D341Med (cell line): Measurements from ENCODE around the gene FGFR2.

ENCODE experiments used
- DNase-seq: peaks from one replicate; pipeline ENCODE4 v3.0.0; 2012; ENCODE audit warnings: low spot score

The FGFR2 gene

DNA sequence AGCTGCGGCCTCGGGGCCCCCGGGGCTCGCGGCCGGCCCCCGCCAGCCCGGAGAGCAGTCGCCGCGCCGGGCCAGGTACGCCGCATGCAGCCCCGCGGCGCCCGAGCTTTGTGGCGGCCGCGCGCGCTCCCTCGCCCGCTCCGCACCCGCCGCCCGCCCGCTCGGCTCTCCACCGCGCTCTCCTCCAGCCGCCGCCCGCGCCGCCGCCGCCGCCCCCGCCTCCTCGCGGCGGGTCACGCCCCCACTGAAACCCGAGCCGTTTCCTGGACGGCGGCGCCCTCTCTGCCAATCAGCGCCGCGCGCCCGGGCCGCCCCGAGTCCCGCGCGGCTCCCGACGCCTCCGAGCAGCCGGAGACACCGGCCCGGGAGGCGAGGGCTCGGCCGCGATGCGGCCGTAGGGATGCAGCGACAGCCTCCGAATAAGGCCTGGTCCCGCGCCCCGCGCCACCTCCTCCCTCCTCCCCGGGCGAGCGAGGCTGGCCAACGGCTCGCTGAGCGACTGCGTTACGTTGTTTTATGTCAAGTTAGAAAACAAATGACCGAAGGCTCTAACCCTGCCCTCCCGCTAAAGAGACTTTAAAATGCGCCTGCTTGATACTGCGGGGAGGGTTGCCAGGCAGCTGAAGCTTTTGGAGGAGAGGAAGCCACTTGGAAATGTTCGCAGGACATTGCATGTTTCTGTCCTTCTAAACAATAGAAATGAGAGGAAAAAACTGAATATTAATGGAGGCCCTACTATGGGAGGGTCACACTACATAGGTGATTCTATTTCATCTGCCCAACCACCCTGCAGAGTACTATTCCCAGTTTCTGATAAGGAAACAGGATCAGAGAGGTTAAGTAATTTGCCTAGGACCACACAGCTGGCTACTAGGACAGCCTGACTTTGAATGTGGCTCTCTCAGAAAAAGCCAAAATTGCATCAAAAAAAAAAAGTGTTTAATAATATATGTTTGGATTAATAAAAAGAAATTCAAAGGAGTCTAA, at the start of gene FGFR2:
TSS of gene FGFR2 (minus strand) at position 182 of the 987 bp plus-strand sequence. CDS start 4,627 bp downstream, outside the sequence.
- DNase-seq, result peak; percentile 88

DNA sequence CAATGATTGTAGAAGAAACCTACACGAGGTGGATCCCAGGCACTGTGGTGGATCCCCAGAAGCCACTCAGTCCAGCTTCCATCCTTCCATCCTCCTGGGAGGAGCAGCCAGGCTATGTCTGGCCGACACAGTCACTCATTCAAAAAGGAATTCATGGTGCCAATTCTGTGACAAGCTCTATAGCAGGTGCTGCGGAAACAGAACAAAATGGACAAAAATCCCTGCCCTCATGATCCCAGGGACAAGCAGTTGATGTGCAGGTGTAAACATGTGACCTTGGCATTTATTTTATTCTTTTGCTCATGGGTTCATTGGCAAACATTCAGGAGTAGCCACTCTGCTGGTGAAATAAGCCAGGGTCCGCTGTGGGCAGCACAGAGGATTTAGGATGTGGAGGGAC, 49.2 kb upstream of the FGFR2 start:
- no peak for DNase-seq

DNA sequence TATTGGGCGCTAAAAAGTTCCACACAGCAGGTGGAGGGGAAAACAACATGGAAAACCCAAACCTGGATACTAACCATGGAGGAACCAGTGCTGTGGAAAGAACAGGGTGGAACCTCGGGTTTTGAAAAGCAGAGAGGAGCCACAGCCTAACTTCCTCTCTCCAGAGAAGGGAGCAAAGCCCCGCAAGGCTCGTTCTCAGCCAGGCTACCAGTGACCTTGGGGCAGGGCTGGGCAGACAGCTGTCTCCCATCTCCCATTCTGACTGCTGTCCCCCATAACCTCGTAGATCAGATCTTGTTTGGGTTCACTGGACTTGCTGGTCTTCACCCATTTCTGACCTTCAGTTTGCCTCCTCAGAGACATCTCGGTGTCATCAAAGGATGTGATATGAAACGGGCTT, 47.5 kb upstream of the FGFR2 start:
- DNase-seq, result no peak

DNA sequence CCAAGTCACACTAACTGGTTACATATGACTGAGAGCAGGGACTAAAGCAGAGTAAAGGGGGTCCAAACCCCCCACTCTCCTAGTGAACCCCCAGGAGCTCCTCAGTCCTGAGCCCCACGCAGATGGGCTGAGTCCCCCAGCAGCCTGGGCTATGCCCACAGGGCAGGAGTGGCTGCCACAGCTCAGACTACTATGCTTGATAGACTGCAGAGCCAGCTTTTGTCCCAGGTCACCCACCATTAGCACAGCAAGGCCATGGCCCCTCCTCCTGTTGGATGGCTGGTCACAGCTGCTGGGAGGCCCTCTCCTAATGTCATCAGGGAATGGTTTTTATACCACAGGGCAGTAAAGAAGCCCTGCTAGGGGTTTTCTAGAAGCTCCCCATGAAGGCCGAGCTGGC, 46.3 kb upstream of the FGFR2 start:
- no peak for DNase-seq

DNA sequence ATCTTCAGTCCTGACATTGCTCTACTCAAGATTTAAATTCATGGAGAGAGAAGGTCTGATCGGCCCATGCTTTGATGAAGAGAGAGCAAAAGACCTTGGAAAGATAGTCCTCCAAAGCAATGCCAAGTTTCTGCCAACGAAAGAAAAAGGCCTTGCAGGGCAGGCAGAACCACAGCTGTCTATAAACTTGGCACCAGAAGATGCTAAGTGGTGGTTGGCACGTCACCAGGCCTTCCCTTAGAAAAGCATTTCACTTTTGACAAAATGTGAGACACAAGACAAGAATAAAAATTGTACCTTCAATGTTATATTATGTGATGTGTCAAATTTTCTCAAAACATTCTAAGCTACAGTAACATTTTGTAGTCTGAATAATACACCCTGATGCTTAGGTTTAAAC, 42.0 kb upstream of the FGFR2 start:
- no peak for DNase-seq

DNA sequence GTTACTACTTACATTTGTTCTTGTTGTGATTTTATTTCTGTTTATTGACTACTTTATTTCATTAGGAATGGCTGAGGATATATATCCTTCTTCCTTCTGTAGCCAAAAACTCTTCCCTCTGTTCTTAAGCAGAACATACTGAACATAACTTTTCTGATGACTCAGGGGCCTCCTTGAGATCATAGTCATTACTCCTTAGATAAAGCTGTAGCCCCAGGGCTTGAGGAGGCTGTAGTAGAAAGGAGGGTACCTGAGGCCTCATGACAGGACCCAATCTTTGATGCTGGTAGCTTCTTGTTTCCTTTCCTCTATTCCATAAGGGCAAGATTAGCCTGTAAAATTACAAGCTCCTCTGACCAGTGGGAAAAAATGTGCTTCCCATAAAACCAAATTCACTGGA, 41.2 kb upstream of the FGFR2 start:
- no peak for DNase-seq

DNA sequence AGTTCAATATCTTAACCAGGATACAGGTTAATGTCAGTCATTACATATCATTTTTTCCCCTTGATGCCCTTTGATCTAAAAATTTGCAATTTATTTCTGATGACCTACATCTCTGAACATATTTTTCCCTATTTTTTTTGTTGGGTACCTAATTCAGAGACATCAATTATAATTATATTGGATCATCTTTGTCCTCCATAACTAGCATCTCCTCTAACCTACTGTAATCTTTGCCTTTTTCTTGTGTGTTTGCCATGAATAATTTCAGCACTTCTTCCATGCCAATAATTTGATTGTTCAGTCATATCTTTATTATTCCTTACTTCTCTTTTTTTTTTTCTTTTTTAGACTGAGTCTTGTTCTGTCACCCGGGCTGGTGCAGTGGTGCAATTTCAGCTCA, 39.2 kb upstream of the FGFR2 start:
- no peak for DNase-seq

DNA sequence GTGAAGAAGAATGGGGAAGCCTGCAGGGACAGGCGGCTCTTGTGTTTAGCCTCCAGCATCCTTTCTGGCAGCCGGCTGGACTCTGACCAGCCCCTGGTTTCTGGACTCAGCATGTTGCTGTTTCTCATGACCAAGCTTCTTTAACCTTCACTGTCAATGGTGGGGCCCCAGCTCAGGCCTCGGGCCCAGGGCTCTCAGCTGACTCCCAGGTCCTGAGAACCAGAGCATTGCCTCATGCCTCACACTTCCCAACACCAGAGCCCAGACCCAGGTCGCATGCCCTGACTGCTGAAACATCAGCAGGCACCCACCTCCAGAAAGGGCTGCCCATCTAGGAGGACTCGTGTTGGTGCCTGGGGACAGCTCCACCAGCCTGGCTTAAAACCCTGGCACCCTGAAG, 34.8 kb upstream of the FGFR2 start:
- DNase-seq, result no peak

DNA sequence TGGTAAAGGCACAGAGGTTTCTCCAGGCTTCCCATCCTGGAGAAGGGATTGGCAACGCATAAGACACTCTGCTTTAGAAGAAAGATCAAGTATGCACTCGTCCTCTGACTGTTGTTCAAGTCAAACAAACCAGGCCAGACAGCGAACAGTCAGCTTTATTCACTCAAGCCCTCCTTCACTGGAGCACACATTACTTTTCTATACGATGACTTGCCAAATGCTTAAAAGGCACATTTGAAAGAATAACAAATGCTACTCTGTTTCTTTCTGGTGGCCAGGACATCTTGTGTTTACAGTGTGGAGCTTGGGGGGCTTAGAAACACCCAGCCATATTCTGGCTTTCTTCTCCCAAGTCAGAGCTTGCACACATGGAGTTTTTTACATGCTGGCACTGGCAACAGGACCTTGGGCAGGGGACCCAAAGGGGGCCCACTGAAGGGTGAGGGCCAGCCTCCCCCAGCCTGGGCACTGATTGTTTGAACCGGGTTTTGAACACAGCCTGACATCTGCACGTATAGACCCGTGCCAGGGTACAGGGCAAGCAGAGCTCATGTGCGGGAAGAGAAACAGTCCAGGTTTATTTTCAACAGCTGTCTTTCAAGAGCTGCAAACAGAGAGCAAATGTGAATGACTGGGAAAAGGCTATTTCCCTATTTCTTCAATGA, 33.3 kb upstream of the FGFR2 start:
- DNase-seq, result no peak

DNA sequence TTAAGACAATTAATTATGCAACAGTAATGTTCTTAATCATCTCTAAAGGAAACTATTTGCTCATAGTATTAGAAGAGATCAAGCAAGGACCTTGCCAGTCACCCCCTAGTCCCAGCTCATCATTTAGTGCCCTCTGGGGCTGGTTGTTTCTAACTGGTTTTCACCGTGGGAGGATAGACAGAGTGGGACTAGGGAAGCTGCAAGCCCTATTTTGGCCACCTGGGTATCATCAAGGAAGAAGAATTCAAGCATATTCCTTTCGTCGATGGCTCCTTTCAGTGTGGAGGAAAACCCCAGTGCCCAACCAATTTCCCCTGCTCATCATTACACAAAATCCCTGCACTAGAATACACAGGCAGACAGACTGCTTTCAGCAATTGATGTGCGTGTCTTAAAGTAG, 30.6 kb upstream of the FGFR2 start:
- DNase-seq, result no peak

DNA sequence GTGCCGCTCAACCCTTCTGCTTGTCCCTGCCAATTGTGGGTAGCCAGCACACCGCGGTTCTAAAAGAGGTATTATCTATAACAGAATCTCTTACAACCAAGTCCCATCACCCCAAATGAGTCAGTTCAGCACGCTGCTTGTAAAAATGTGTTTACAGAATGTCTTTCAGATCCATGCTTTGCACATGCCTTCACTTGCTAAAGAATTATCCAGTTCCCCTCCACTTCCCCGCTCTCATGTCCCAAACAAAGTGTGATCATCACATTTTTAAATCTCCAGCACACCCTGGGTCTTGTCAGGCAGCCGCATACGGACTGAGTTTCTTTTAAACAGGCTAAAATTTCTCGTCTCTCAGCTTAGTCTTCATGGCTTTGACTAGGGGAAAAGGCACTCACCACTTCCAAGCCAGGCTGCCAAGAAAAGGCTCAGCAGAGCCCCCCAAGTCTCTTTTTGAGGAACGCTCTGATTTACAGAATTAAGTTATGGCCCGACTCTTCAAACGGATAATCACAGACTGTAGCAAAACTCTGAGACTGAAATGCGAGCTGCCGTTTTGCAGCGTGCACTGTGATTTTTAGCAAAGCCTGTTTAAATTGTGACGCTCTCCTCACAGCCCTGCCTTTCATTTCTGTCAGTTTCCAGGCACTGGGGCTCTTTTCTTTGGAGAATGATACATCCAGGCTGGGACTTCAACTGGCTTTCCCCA, 29.8 kb upstream of the FGFR2 start:
- DNase-seq, result no peak

DNA sequence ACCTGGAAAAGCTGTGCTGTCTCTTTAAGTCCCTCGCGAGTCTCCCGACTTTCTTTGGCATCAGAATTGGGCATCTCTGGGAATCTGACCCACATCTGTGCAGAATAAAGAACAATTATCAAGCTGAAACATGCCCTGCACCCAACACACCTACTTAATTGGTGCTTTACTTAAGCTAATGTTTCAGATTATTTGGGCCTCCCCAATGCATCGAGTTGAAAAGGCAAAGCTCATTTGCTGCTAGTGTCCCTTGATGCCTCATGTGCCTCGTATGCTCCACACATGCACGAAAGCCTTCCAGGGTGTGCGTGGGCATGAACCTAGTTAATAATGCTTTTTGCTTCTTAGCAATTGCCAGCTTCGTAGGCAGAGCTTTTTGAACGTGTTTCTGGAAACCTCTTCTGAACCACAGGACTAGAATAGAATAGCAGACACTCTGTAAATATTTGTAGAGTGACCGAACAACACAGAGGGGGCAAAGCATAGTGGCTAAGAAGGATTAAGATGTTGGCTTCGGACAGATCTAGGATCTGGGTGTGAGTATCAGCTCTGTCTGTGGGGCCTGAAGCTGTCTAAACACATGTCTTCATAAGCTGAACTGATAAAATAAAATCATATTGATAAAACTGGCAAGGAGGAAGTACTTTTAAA, 26.7 kb upstream of the FGFR2 start:
- DNase-seq, result no peak

DNA sequence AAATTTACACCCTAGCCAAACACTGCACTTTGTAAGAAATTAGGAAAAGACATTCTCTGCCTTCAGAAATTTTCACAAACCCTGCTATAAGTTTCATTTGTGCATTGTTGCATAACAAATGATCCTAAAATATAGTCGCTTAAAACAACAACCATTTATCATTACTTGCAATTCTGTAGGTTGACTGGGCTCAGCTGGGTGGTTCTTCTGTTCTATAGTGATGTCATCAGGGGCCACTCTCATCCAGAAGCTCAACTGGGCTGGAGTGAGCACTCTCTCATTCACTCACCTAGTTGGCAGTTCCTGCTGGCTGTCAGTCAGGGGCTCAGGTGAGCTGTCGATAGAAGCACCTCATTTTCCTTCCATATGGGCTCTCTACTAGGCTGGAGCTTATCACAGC, 20.7 kb upstream of the FGFR2 start:
- DNase-seq, result no peak

DNA sequence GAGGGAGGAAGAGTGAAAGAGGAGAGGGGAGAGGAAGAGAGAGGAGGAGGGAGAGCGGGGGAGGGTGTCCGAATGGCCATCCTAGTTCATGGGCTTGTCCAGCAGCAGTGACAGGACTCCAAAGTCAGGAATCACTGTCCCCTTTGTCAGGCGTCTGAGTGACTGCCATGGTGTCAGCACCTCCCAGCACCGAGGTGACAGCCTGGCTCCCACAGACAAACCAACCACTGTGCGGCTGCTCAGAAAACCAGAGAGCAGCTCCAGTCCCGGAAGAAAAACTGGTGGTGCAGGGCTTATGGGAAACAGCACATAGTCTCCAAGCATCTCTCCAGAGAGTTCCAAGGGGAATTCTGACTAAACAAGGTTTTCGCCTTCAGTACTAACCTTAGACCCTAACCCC, 18.9 kb upstream of the FGFR2 start:
- no peak for DNase-seq

DNA sequence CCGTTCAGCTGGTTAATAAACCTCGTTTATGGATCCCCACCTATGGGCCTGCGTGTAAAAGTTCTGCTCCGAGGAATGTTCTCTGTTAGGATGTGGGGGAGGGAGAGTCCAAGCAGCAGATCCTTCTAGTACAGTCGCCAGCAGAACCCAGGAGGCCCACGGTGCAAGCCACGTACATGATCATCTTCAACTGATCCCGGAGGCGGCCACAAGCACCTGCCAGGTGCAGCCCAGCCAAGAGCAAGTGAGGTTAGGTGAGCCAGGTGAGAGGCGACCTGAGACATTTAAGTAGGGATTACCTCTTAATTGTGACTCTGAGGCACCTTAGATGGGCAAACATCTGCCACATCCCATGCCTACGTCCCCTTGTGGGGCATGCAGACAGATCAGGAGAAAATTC, 18.0 kb upstream of the FGFR2 start:
- no peak for DNase-seq

DNA sequence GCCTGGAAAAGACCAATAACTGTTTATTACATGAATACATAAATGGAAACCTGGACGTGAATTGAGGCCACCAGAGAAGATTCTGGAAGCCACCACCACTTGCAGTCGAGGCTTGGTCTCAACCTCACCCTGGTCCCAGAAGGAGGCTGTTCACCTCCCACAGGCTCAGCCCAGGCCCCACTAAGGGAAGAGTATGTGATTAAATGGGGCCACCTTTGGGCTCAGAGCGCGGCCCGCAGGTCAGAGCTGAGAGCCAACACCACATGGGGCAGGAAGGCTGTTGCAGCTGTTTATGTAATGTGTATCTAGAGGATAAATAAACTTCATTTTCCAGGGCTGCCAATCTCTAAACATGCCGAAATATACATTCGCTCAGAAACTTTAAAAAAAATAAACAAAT, 17.6 kb upstream of the FGFR2 start:
- DNase-seq, result no peak

DNA sequence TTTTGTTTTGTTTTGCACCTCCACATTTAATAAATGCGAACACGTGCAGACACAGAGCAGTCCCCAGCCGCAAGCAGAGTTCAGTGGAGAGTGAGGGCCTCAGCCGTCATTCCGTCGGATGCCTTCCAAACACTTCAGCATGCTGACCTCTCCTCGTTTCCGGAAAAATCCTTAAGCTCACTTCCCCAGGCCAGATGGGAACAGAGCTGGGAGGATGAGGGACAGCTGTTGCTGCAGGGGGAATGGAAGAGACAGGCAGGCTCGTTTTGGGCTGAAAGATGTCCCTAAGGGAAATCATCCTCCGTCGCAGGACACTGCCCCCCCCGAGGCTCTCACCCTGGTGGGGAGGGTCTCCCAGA, 17.2 kb upstream of the FGFR2 start:
- no peak for DNase-seq

DNA sequence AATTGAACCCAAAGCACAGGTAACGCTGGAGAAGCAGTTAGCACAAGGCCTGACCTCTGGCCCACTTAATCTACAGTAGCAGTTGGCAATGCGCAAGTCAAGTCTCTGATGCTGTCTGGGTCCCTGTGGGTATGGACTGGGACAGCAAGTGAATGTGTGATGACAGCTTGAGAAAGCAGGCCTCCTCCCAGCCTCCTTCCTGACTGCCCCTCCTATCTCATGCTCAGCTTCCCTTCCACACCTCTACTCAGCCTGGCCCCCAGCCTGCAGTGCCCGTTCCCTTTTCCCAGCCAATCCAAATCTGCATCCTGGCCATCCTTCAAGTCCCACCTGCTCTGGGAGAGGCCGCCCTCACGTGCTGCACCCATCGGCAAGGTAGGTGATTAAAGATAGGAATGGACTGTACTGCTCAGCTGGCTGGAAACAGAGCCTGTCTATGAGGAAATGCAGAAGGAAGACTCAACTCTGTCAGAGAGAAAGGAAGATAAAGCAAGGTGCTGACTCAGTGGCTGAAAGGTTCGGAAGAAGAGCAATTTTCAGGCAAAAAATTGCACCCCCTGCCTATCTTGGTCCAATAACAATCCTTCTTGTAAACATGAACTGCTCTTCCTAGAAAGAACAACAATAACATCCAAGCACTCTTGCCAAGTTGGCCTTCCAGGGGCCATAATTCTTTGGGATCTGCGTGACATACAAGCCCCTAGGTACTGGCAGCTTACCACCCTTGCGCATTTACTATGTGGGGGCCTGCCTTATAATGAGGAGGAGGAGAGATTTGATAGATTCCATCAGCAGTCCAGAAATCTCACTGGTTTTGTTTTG, 16.6 kb upstream of the FGFR2 start:
- no peak for DNase-seq

DNA sequence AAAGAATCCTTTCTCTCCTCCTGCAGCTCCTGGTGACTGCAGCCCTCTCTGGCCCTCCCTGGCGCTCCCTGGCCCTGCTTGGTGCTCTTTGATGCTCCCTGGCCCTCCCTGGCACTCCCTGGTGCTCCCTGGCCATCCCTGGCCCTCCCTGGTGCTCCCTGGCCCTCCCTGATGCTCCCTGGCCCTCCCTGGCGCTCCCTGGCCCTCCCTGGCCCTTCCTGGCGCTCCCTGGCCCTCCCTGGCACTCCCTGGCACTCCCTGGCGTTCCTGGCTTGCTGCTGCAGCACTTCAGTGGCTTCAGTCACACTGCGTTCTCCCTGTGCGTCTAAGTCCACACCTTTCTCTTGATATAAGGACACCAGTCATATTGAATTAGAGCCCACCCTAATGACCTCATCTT, 15.2 kb upstream of the FGFR2 start:
- DNase-seq, result no peak

DNA sequence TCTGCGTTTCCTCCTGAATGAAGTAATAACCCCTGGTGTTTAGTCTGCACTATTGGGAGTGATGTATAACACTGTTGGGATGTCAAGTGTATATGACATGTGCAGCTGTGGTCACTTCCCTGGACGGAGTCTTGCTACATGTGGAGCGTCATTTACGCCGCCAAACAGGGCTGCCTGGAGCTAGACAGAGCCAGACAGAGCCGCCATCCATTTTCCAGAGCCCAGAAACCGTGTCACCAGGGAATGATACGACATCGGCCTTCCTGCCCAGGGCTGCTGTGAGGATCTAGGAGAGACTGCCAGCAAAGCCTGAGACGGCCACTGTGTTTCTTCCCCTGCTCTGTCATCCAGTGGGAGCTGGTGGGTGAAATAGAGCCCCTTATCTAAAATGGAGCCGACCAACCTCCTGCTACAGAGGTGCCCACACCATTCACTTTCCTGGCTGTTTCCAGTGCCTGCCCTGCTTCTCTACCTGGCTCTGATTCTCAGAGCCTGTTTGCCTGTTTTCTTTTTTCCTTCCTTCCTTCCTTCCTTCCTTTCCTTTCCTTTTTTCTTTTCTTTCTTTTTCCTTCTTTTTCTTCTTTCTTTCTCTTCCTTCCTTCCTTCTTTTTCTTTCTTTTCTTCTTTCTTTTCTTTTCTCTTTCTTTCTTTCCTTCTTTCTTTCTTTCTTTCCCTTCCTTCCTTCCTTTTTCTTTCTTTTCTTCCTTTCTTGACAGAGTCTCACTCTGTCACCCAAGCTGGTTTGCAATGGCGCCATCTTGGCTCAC, 13.3 kb upstream of the FGFR2 start:
- no peak for DNase-seq
